ENCODE measurements around the gene NKX2-1.

Gene NKX2-1

GRCh38 chr14:36521598-36522345, 1.7 kb upstream of the NKX2-1 start:
- no peak for TF ChIP-seq CTCF (conservative IDR thresholded peaks at IDR 0.05)
- H3K27ac ChIP-seq: no peak overlapping the region

GRCh38 chr14:36520601-36521525, 831 bp upstream of the NKX2-1 start:
- TF ChIP-seq CTCF (conservative IDR thresholded peaks at IDR 0.05): peak; percentile 71
- H3K27ac ChIP-seq: peak overlapping the region; percentile 56; the same call in 1 of the 2 replicates

GRCh38 chr14:36518586-36519430, 1.2 kb downstream of the NKX2-1 start:
- peak overlapping the region; percentile 56; the same call in 1 of the 2 replicates for H3K27ac ChIP-seq
- TF ChIP-seq CTCF (conservative IDR thresholded peaks at IDR 0.05): no peak

- no peak for TF ChIP-seq CTCF (conservative IDR thresholded peaks at IDR 0.05)
- no peak overlapping the region for H3K27ac ChIP-seq
Measured at GRCh38 chr14:36518031-36518585, 1.9 kb downstream of the NKX2-1 start.

- no peak overlapping the region for H3K27ac ChIP-seq
- TF ChIP-seq CTCF (conservative IDR thresholded peaks at IDR 0.05): no peak
Measured at GRCh38 chr14:36517242-36518030, 2.6 kb downstream of the NKX2-1 start.

- no peak overlapping the region for H3K27ac ChIP-seq
- no peak for TF ChIP-seq CTCF (conservative IDR thresholded peaks at IDR 0.05)
Measured at GRCh38 chr14:36516719-36517241, 3.3 kb downstream of the NKX2-1 start.

Data from VCaP (cell line).